HCT116 (cell line): ENCODE results near the gene ZNF586. TPM values are rescaled to one million over a fixed set of nuclear protein-coding genes. Genes with fewer than 3 reads are reported as not detected.

ENCODE experiments used
- ATAC-seq: fragments of 200-7000 bp; cut with Tn5 transposase; 2 replicates; pipeline ENCODE4 v1.9.1; 2020; ENCODE audit warnings: mild to moderate bottlenecking, moderate library complexity
- BruUV-seq: library from RNA; stranded (reverse); fragments of 400-500 nt; replicated peaks from 2 replicates; lab custom pipeline; 2021; lab: Mats Ljungman, UMichigan
- CTCF ChIA-PET: fragments of 300-600 bp; sonication (Branson Sonifier 250); formaldehyde crosslinking; loops from one replicate; lab custom pipeline; 2021; ENCODE audit warnings: antibody characterized with exemption; lab: Charles Lee
- POLR2A ChIA-PET: fragments of 300-600, 350-600 bp; sonication (Branson Sonifier 250); formaldehyde crosslinking; loops from one replicate; lab custom pipeline; 2021; ENCODE audit warnings: antibody characterized with exemption; lab: Charles Lee
- RAD21 ChIA-PET, 2 experiments: fragments of 300-600 bp; sonication (Branson Sonifier 250); formaldehyde crosslinking; loops; one replicate each; lab custom pipeline; 2023; ENCODE audit warnings: low total read pairs in 2 of 2; ENCODE audit not compliant: uncharacterized antibody in 2 of 2, unreplicated experiment in 2 of 2, low non-redundant PET in 1 of 2; lab: Charles Lee
- DNase-seq: peaks from one replicate; pipeline ENCODE4 v3.0.0-alpha.2; 2010; ENCODE audit warnings: low read depth, low spot score
- H2AFZ ChIP-seq: fragments of 200-600 bp; shearing (Covaris generic), sonication (generic); 2 replicates; pipeline ENCODE4 v1.6.1; 2017; ENCODE audit warnings: low read depth, mixed run types, mixed read lengths, antibody characterized with exemption, low read length; ENCODE audit not compliant: poor library complexity, severe bottlenecking
- H3K27ac ChIP-seq: 2 replicates; pipeline ENCODE4 v1.5.1; 2012; ENCODE audit warnings: low read depth, low read length
- H3K27me3 ChIP-seq: fragments of 200-600 bp; sonication (generic); 2 replicates; pipeline ENCODE4 v1.6.1; 2016; ENCODE audit warnings: mixed run types, low read length, mixed read lengths; ENCODE audit not compliant: insufficient read depth
- H3K36me3 ChIP-seq, 2 experiments: fragments of 200-500 bp in 1 of 2; fragments of 200-600 bp in 1 of 2; sonication (Bioruptor generic) in 1 of 2; sonication (generic) in 1 of 2; 2 replicates each; pipeline versions ENCODE4 v1.5.1 to v1.6.1; 2014 to 2016; ENCODE audit warnings: low read length in 2 of 2, inconsistent platforms in 1 of 2, mixed read lengths in 1 of 2, mixed run types in 1 of 2; ENCODE audit not compliant: insufficient read depth in 2 of 2, control insufficient read depth in 1 of 2
- H3K4me1 ChIP-seq, 2 experiments: fragments of 200-600 bp in 1 of 2; sonication (generic) in 1 of 2; 2 replicates each; pipeline versions ENCODE4 v1.5.1 to v1.6.1; 2012 to 2017; ENCODE audit warnings: low read length in 2 of 2, inconsistent platforms in 1 of 2, mild to moderate bottlenecking in 1 of 2, mixed read lengths in 1 of 2, mixed run types in 1 of 2, moderate library complexity in 1 of 2; ENCODE audit not compliant: insufficient read depth in 2 of 2, control insufficient read depth in 1 of 2
- H3K4me2 ChIP-seq: fragments of 200-600 bp; sonication (generic); 2 replicates; pipeline ENCODE4 v1.6.1; 2017; ENCODE audit warnings: mixed run types, low read length, mixed read lengths
- H3K4me3 ChIP-seq, 2 experiments: fragments of 200-600 bp in 1 of 2; sonication (generic) in 1 of 2; replicated peaks in 1 of 2; 2 replicates each; pipeline ENCODE4 v1.5.1; 2011 to 2016; ENCODE audit warnings: low read length in 2 of 2, control low read depth in 1 of 2, low read depth in 1 of 2, mild to moderate bottlenecking in 1 of 2, mixed read lengths in 1 of 2, mixed run types in 1 of 2
- H3K79me2 ChIP-seq: fragments of 200-600 bp; sonication (generic); 2 replicates; pipeline ENCODE4 v1.6.1; 2017; ENCODE audit warnings: mild to moderate bottlenecking, mixed run types, low read length, moderate library complexity, mixed read lengths; ENCODE audit not compliant: insufficient read depth
- H3K9ac ChIP-seq: fragments of 200-600 bp; sonication (generic); 2 replicates; pipeline ENCODE4 v1.6.1; 2016; ENCODE audit warnings: low read length, mixed read lengths
- H3K9me2 ChIP-seq: fragments of 200-600 bp; sonication (generic), shearing (Covaris generic); 2 replicates; pipeline ENCODE4 v1.6.1; 2017; ENCODE audit warnings: mixed run types, mild to moderate bottlenecking, moderate library complexity; ENCODE audit not compliant: insufficient read depth
- H3K9me3 ChIP-seq, 2 experiments: fragments of 200-500 bp in 1 of 2; fragments of 200-600 bp in 1 of 2; sonication (Bioruptor generic) in 1 of 2; sonication (generic) in 1 of 2; 2 replicates each; pipeline ENCODE4 v1.6.1; 2014 to 2017; ENCODE audit warnings: low read length in 2 of 2, mixed read lengths in 2 of 2, inconsistent platforms in 1 of 2, low read depth in 1 of 2, mild to moderate bottlenecking in 1 of 2, mixed run types in 1 of 2, moderate library complexity in 1 of 2; ENCODE audit not compliant: control insufficient read depth in 1 of 2, insufficient read depth in 1 of 2
- H4K20me1 ChIP-seq: fragments of 200-600 bp; sonication (generic), shearing (Covaris generic); 2 replicates; pipeline ENCODE4 v1.6.1; 2017; ENCODE audit warnings: mixed run types, mild to moderate bottlenecking, moderate library complexity; ENCODE audit not compliant: insufficient read depth
- ATF3 ChIP-seq: IDR thresholded peaks from 2 replicates; pipeline ENCODE4 v1.6.1; 2012
- CEBPB ChIP-seq: IDR thresholded peaks from 2 replicates; pipeline ENCODE4 v1.6.1; 2012; ENCODE audit warnings: low read depth
- CTCF ChIP-seq, 3 experiments: fragments of 200-600 bp in 1 of 3; sonication (generic) in 1 of 3; IDR thresholded peaks in 2 of 3; conservative IDR thresholded peaks in 1 of 3; 2 replicates each; pipeline ENCODE4 v1.5.1; 2012 to 2017; ENCODE audit warnings: low read depth in 2 of 3, low read length in 2 of 3, antibody characterized with exemption in 1 of 3, borderline replicate concordance in 1 of 3, control low read depth in 1 of 3, mild to moderate bottlenecking in 1 of 3, mixed read lengths in 1 of 3, mixed run types in 1 of 3, moderate library complexity in 1 of 3; ENCODE audit not compliant: insufficient read depth in 1 of 3
- EGR1 ChIP-seq: IDR thresholded peaks from 2 replicates; pipeline ENCODE4 v1.6.1; 2012; ENCODE audit warnings: low read depth
- ELF1 ChIP-seq: IDR thresholded peaks from 2 replicates; pipeline ENCODE4 v1.6.1; 2012; ENCODE audit warnings: low read depth, borderline replicate concordance
- EZH2phosphoT487 ChIP-seq: fragments of 200-600 bp; IDR thresholded peaks from 2 replicates; pipeline ENCODE4 v1.6.1; 2018; ENCODE audit warnings: antibody characterized with exemption, borderline replicate concordance
- MAX ChIP-seq: IDR thresholded peaks from 2 replicates; pipeline ENCODE4 v1.6.1; 2012
- POLR2AphosphoS5 ChIP-seq: IDR thresholded peaks from 2 replicates; pipeline ENCODE4 v1.6.1; 2011; ENCODE audit warnings: mild to moderate bottlenecking, low read depth, low read length, moderate library complexity
- RAD21 ChIP-seq: IDR thresholded peaks from 2 replicates; pipeline ENCODE4 v1.6.1; 2012; ENCODE audit warnings: low read depth, mild to moderate bottlenecking
- SIN3A ChIP-seq: IDR thresholded peaks from 2 replicates; pipeline ENCODE4 v1.6.1; 2012; ENCODE audit warnings: low read depth
- SRF ChIP-seq: IDR thresholded peaks from 2 replicates; pipeline ENCODE4 v1.6.1; 2012; ENCODE audit warnings: low read depth
- ZBTB33 ChIP-seq: IDR thresholded peaks from 2 replicates; pipeline ENCODE4 v1.6.1; 2011; ENCODE audit warnings: mild to moderate bottlenecking, low read length, moderate library complexity; ENCODE audit not compliant: insufficient replicate concordance; ENCODE audit errors: extremely low read depth
- ZFX ChIP-seq: fragments of 450-650 bp; IDR thresholded peaks from 2 replicates; pipeline ENCODE4 v1.6.1; 2017
- intact Hi-C: fragments of 100-400 bp; cut with micrococcal nuclease; formaldehyde crosslinking; loops from 2 replicates; pipeline ENCODE4 v1.10.0; 2022
- total RNA-seq: library from RNA; stranded (reverse); gene quantifications from one replicate; pipeline ENCODE4 v1.2.1, GENCODE V29; 2021; ENCODE audit not compliant: unreplicated experiment

Gene ZNF586
- total RNA-seq, 1 experiment from 2014 or later: 3.5 TPM

- H3K27me3 ChIP-seq: no peaks in the 10 kb centered on the region
- H3K27ac ChIP-seq: no peak overlapping the region
- H4K20me1 ChIP-seq: no peaks in the 10 kb centered on the region
- peaks cover 36 to 56% of the 10 kb centered on the region in 2 experiments for H3K36me3 ChIP-seq
- POLR2A ChIA-PET: no interaction called here
- ATAC-seq: no peak
- no peak overlapping the region for H3K4me3 ChIP-seq
- RAD21 ChIA-PET: no interaction called here
- CTCF ChIA-PET: no interaction called here
- no peak overlapping the region for H2AFZ ChIP-seq
- no peak overlapping the region for H3K9ac ChIP-seq
- no peaks in the 10 kb centered on the region for H3K4me1 ChIP-seq
- H3K9me3 ChIP-seq: peaks cover 33 to 37% of the 10 kb centered on the region in 2 experiments; a peak in 3 of 4 replicates
- H3K9me2 ChIP-seq: no peaks in the 10 kb centered on the region
- peaks cover under 1% of the 10 kb centered on the region; the same call in 1 of the 2 replicates for H3K79me2 ChIP-seq
- TF ChIP-seq MAX (no peak), ZFX (no peak), SRF (no peak), CEBPB (no peak), ATF3 (no peak), EZH2phosphoT487 (no peak), CTCF (IDR thresholded peaks at IDR 0.05 in 2 of 3, conservative IDR thresholded peaks at IDR 0.05 in 1 of 3; ENCODE audit: borderline replicate concordance in 1 of 3, insufficient read depth in 1 of 3, low read depth in 2 of 3, low read length in 2 of 3) (no peak), EGR1 (no peak), SIN3A (no peak), ZBTB33 (no peak), POLR2AphosphoS5 (no peak), ELF1 (no peak), RAD21 (no peak)
- no TSS peak for BruUV-seq
- H3K4me2 ChIP-seq: no peak overlapping the region
- DNase-seq: no peak
- intact Hi-C loops: no loop called here
These were observed 14.4 kb upstream of the ZNF586 start for GRCh38 chr19:57755031-57755430.
